PC-3 (cell line): ENCODE data around the gene NUDT22. TPM values are rescaled to one million over a fixed set of nuclear protein-coding genes. Genes with fewer than 3 reads are reported as not detected.
"Not testable (repeated sequence)": the region's sequence is repeated elsewhere in the genome, so short reads cannot be mapped to it uniquely, and the experiment has no call there.

ENCODE experiments used
- ATAC-seq: fragments of 200-7000 bp; cut with Tn5 transposase; 2 replicates; pipeline ENCODE4 v1.9.1; 2020; ENCODE audit warnings: mild to moderate bottlenecking, moderate library complexity
- BruUV-seq: library from RNA; stranded (reverse); fragments of 400-500 nt; replicated peaks from 2 replicates; lab custom pipeline; 2021; lab: Mats Ljungman, UMichigan
- CTCF ChIA-PET: fragments of 300-600 bp; sonication (Branson Sonifier 250); formaldehyde crosslinking; loops from one replicate; lab custom pipeline; 2022; ENCODE audit warnings: antibody characterized with exemption; lab: Charles Lee
- POLR2A ChIA-PET: fragments of 300-600 bp; sonication (Branson Sonifier 250); formaldehyde crosslinking; loops from one replicate; lab custom pipeline; 2022; ENCODE audit warnings: antibody characterized with exemption; ENCODE audit not compliant: unreplicated experiment; lab: Charles Lee
- DNase-seq: peaks from one replicate; pipeline ENCODE4 v3.0.0-alpha.2; 2015
- H2AFZ ChIP-seq: fragments of 300-600 bp; sonication (generic); 2 replicates; pipeline ENCODE4 v1.6.0; 2016; ENCODE audit warnings: antibody characterized with exemption, low read length
- H3F3A ChIP-seq: fragments of 300-600 bp; sonication (generic); one replicate; pipeline ENCODE4 v1.6.0; 2017; ENCODE audit warnings: antibody characterized with exemption, low read length, control low read depth, mild to moderate bottlenecking; ENCODE audit not compliant: unreplicated experiment
- H3K27ac ChIP-seq: fragments of 300-600 bp; sonication (generic); 2 replicates; pipeline ENCODE4 v1.5.1; 2016; ENCODE audit warnings: mild to moderate bottlenecking, low read length
- H3K27me3 ChIP-seq: fragments of 300-600 bp; sonication (generic); 2 replicates; pipeline ENCODE4 v1.6.1; 2016; ENCODE audit warnings: low read length, mixed read lengths
- H3K36me3 ChIP-seq: fragments of 300-600 bp; sonication (generic); 2 replicates; pipeline ENCODE4 v1.6.1; 2016; ENCODE audit warnings: low read depth, mixed run types, low read length, mixed read lengths
- H3K4me1 ChIP-seq: fragments of 300-600 bp; sonication (generic); 2 replicates; pipeline ENCODE4 v1.5.1; 2016; ENCODE audit warnings: low read length; ENCODE audit not compliant: insufficient read depth
- H3K4me2 ChIP-seq: fragments of 300-600 bp; sonication (generic); 2 replicates; pipeline ENCODE4 v1.6.0; 2016; ENCODE audit warnings: low read length
- H3K4me3 ChIP-seq: fragments of 300-600 bp; sonication (generic); 2 replicates; pipeline ENCODE4 v1.5.1; 2016; ENCODE audit warnings: mild to moderate bottlenecking, low read length, mixed read lengths
- H3K79me2 ChIP-seq: fragments of 300-600 bp; sonication (generic); 2 replicates; pipeline ENCODE4 v1.6.1; 2017; ENCODE audit warnings: low read length, mixed read lengths
- H3K9ac ChIP-seq: fragments of 300-600 bp; sonication (generic); 2 replicates; pipeline ENCODE4 v1.6.0; 2016; ENCODE audit warnings: mild to moderate bottlenecking, low read length
- H3K9me2 ChIP-seq: fragments of 300-600 bp; sonication (generic); replicated peaks from 2 replicates; pipeline ENCODE4 v1.6.1; 2016; ENCODE audit warnings: mixed run types, low read length, mixed read lengths
- H3K9me3 ChIP-seq: fragments of 300-600 bp; sonication (generic); 2 replicates; pipeline ENCODE4 v1.6.1; 2016; ENCODE audit warnings: low read length, mixed read lengths
- H4K20me1 ChIP-seq: fragments of 300-600 bp; sonication (generic); 2 replicates; pipeline ENCODE4 v1.6.1; 2016; ENCODE audit warnings: low read length, mixed read lengths
- CTCF ChIP-seq: fragments of 300-600 bp; sonication (generic); conservative IDR thresholded peaks from 2 replicates; pipeline ENCODE4 v1.5.1; 2017; ENCODE audit warnings: antibody characterized with exemption, low read depth, mild to moderate bottlenecking, low read length
- EZH2 ChIP-seq: fragments of 300-600 bp; sonication (generic); IDR thresholded peaks from one replicate; pipeline ENCODE4 v1.6.1; 2017; ENCODE audit warnings: antibody characterized with exemption, mild to moderate bottlenecking, low read length; ENCODE audit not compliant: unreplicated experiment
- EZH2phosphoT487 ChIP-seq: fragments of 300-600 bp; sonication (generic); IDR thresholded peaks from 2 replicates; pipeline ENCODE4 v1.6.1; 2018; ENCODE audit warnings: mild to moderate bottlenecking, antibody characterized with exemption, low read length, borderline replicate concordance
- intact Hi-C: fragments of 100-400 bp; cut with micrococcal nuclease; formaldehyde crosslinking; loops from 2 replicates; pipeline ENCODE4 v1.9.0; 2023
- total RNA-seq: library from RNA; depleted of rRNA; stranded (reverse); fragments of >200 nt; gene quantifications from 2 replicates; pipeline ENCODE4 v1.2.3, GENCODE V29; 2014

The NUDT22 gene
- total RNA-seq, 1 experiment from 2014 or later: 98.3 TPM

GRCh38 chr11:64245797-64246620 lies 19.9 kb downstream of the NUDT22 start:
- Histone ChIP-seq H3K36me3 (peaks cover 14% of the 10 kb centered on the region; the same call in 1 of the 2 replicates), H3K9me3 (no peaks in the 10 kb centered on the region), H3K4me1 (peaks cover 49% of the 10 kb centered on the region), H3K27ac (peak overlapping the region; percentile 94), H3K27me3 (no peaks in the 10 kb centered on the region), H3K79me2 (peaks cover 48% of the 10 kb centered on the region), H2AFZ (no peak overlapping the region), H3K9ac (peak overlapping the region; percentile 93), H3K4me3 (peak overlapping the region; percentile 80), H4K20me1 (peaks cover 8% of the 10 kb centered on the region; the same call in 1 of the 2 replicates), H3K9me2 (no peaks in the 10 kb centered on the region), H3K4me2 (peak overlapping the region; percentile 94), H3F3A (no peaks in the 10 kb centered on the region)
- ChIA-PET POLR2A (interaction anchor here (0.6 to 2.6 kb wide), 7 partner anchors 8 to 1581 kb away, joined by 3 to 18 read pairs (median 5); partner anchors contain the start of genes NUDT22 and STIP1), CTCF (interaction anchor here (0.7 to 1.3 kb wide), 4 partner anchors 8 to 72 kb away, joined by 3 read pairs; partner anchors contain the start of gene PRDX5)
- intact Hi-C loops: loop anchor here (2.0 kb wide), 2 partner anchors 25 to 55 kb away; partner anchors contain the start of gene CATSPERZ
- BruUV-seq: TSS peak; percentile 47
- no peak for TF ChIP-seq EZH2phosphoT487
- no peak for TF ChIP-seq EZH2
- TF ChIP-seq CTCF: no peak
- ATAC-seq: peak; percentile 36
- peak; percentile 99 for DNase-seq

- POLR2A ChIA-PET: interaction anchor here (2.6 kb wide), 1 partner anchor 9 kb away, joined by 12 read pairs; no protein-coding TSS in a partner anchor
- peak overlapping the region; percentile 80; the same call in 1 of the 2 replicates for H3K4me3 ChIP-seq
- peak overlapping the region; percentile 93 for H3K9ac ChIP-seq
- not testable (repeated sequence) for BruUV-seq, H3F3A ChIP-seq, H3K27me3 ChIP-seq, DNase-seq, H3K4me2 ChIP-seq, H3K9me2 ChIP-seq, H4K20me1 ChIP-seq, H2AFZ ChIP-seq, H3K9me3 ChIP-seq
- H3K79me2 ChIP-seq: peaks cover 49% of the 10 kb centered on the region
- peak overlapping the region; percentile 94 for H3K27ac ChIP-seq
- H3K36me3 ChIP-seq: peaks cover 14% of the 10 kb centered on the region; the same call in 1 of the 2 replicates
- intact Hi-C loops: loop anchor here (2.0 kb wide), 2 partner anchors 24 to 54 kb away; partner anchors contain the start of gene CATSPERZ
- peak; percentile 1 for ATAC-seq
- CTCF ChIA-PET: interaction anchor here (0.9 kb wide), 1 partner anchor 54 kb away, joined by 3 read pairs; no protein-coding TSS in a partner anchor
- peaks cover 50% of the 10 kb centered on the region for H3K4me1 ChIP-seq
Measured at GRCh38 chr11:64246621-64246870, 20.5 kb downstream of the NUDT22 start.

GRCh38 chr11:64246871-64247728 lies 21.0 kb downstream of the NUDT22 start, which contains the start of gene PPP1R14B:
PPP1R14B (minus strand) TSS chr11:64246943; CDS start chr11:64246673, 270 bp downstream.
- Histone ChIP-seq H3K4me3 (peak within 1 kb of the TSS; percentile 80), H4K20me1 (peaks cover 8% of the 10 kb centered on the region; the same call in 1 of the 2 replicates), H3K9me3 (no peaks in the 10 kb centered on the region), H2AFZ (peak within 1 kb of the TSS; percentile 82), H3K79me2 (peaks cover 49% of the 10 kb centered on the region), H3K36me3 (peaks cover 14% of the 10 kb centered on the region; the same call in 1 of the 2 replicates), H3K27ac (peak within 1 kb of the TSS; percentile 94), H3F3A (no peaks in the 10 kb centered on the region), H3K4me1 (peaks cover 49% of the 10 kb centered on the region), H3K27me3 (no peaks in the 10 kb centered on the region), H3K4me2 (peak within 1 kb of the TSS; percentile 94), H3K9ac (peak within 1 kb of the TSS; percentile 93), H3K9me2 (no peaks in the 10 kb centered on the region)
- BruUV-seq: TSS peak; percentile 24
- ChIA-PET CTCF (interaction anchor here (0.6 kb wide), 1 partner anchor 57 kb away, joined by 5 read pairs; no protein-coding TSS in a partner anchor), POLR2A (interaction anchor here (2.6 kb wide), 1 partner anchor 9 kb away, joined by 12 read pairs; no protein-coding TSS in a partner anchor)
- intact Hi-C loops: loop anchor here (2.0 kb wide), 2 partner anchors 24 to 54 kb away; partner anchors contain the start of gene CATSPERZ
- peak; percentile 91 for DNase-seq
- ATAC-seq: peak; percentile 41
- TF ChIP-seq EZH2phosphoT487 (no peak), EZH2 (no peak), CTCF (no peak)
